ENCODE measurements around the gene MYO5A.

DNA sequence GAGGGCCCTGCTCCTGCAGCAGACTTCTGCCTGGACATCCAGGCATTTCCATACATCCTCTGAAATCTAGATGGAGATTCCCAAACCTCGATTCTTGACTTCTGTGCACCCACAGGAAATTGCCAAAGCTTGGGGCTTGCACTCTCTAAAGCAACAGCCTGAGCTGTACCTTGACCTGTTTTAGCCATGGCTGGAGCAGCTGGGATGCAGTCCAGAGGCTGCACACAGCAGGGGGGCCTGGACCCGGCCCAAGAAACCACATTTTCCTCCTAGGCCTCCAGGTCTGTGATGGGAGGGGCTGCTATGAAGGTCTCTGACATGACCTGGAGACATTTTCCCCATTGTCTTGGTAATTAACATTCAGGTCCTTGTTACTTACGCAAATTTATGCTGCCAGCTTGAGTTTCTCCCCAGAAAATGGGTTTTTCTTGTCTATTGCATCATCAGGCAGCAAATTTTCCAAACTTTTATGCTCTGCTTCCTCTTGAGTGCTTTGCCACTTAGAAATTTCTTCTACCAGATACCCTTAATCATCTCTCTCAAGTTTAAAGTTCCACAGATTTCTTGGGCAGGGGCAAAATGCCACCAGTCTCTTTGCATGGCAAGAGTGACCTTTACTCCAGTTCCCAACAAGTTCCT, 11.8 kb upstream of the MYO5A start:
- no peak for TF ChIP-seq CTCF (IDR thresholded peaks at IDR 0.05)
- no peak for TF ChIP-seq POLR2A (IDR thresholded peaks at IDR 0.05)
